ENCODE data around the gene SATL1. TPM values are rescaled to one million over a fixed set of nuclear protein-coding genes. Genes with fewer than 3 reads are reported as not detected.
A peak's percentile ranks its signal among the peaks of the same experiment; 100 is the strongest.

SATL1 gene
- total RNA-seq, 4 donors from 2014 or later = not detected

GRCh38 chrX:85052205-85052604, 191.4 kb downstream of the SATL1 start:
- Histone ChIP-seq H3K36me3 (no peaks in the 10 kb centered on the region), H3K27me3 (no peaks in the 10 kb centered on the region), H3K9me3 (no peaks in the 10 kb centered on the region), H3K27ac (peak overlapping the region in 3 of 4 donors; percentile 38 to 63 (median 58)), H3K4me3 (no peak overlapping the region), H3K4me1 (peaks cover 0 to 7% (median 0%) of the 10 kb centered on the region in 3 donors)
- TF ChIP-seq CTCF (IDR thresholded peaks at IDR 0.05) (no peak), EP300 (IDR thresholded peaks at IDR 0.05) (no peak), POLR2AphosphoS5 (IDR thresholded peaks at IDR 0.05) (no peak), POLR2A (IDR thresholded peaks at IDR 0.05) (no peak)
- 26 to 42% methylated on average over 3 of the region's 3 CpGs for WGBS, 2 donors (ENCODE audit: low coverage in 1 of 2)
- ATAC-seq = no peak

- TF ChIP-seq POLR2AphosphoS5 (IDR thresholded peaks at IDR 0.05) (no peak), EP300 (IDR thresholded peaks at IDR 0.05) (no peak), POLR2A (IDR thresholded peaks at IDR 0.05) (no peak), CTCF (IDR thresholded peaks at IDR 0.05) (no peak)
- ATAC-seq = no peak
- Histone ChIP-seq H3K9me3 (no peaks in the 10 kb centered on the region), H3K4me3 (no peak overlapping the region), H3K4me1 (peaks cover 0 to 7% (median 0%) of the 10 kb centered on the region in 3 donors), H3K27me3 (no peaks in the 10 kb centered on the region), H3K27ac (peak overlapping the region in 3 of 4 donors; percentile 38 to 63 (median 58)), H3K36me3 (no peaks in the 10 kb centered on the region)
- 56% methylated on average over 1 of the region's 1 CpG; no CpG with 5 or more reads in 1 of the 2 donors for WGBS, 2 donors (ENCODE audit: low coverage in 1 of 2)
These were observed 192.0 kb downstream of the SATL1 start for GRCh38 chrX:85051627-85052026.

Other genes with a start within 250 kb of the SATL1 start
- 10 to 100 TPM; 20.5 to 34.7 (median 24.3) TPM for gene APOOL, start 239.9 kb downstream of the SATL1 start, total RNA-seq
- 1 to 10 TPM in 3 of 4 donors, under 1 TPM in 1; 0.96 to 1.9 (median 1.1) TPM for gene ZNF711, start 212 bp upstream of the SATL1 start, total RNA-seq
- 1 to 10 TPM in 1 of 4 donors, under 1 TPM in 3; 0.16 to 2.4 (median 0.73) TPM for gene POF1B, start 135.9 kb upstream of the SATL1 start, total RNA-seq

Measured in gastroesophageal sphincter (tissue), 4 donors.